GM12891 (cell line): Measurements from ENCODE around the gene FOXF2.

Experiments
- PAX5 ChIP-seq: IDR thresholded peaks from 2 replicates; pipeline ENCODE4 v1.6.1; 2011; ENCODE audit warnings: low read length, moderate library complexity, mild to moderate bottlenecking; ENCODE audit not compliant: insufficient read depth, severe bottlenecking
- POLR2A ChIP-seq: IDR thresholded peaks from 2 replicates; pipeline ENCODE4 v1.6.1; 2011; ENCODE audit warnings: low read depth, low read length, control low read depth
- POLR2AphosphoS5 ChIP-seq: IDR thresholded peaks from 2 replicates; pipeline ENCODE4 v1.6.1; 2011; ENCODE audit warnings: low read depth, low read length, control low read depth
- SPI1 ChIP-seq: IDR thresholded peaks from 2 replicates; pipeline ENCODE4 v1.6.1; 2011; ENCODE audit warnings: low read depth, low read length, control low read depth
- TAF1 ChIP-seq: IDR thresholded peaks from 2 replicates; pipeline ENCODE4 v1.6.1; 2011; ENCODE audit warnings: low read depth, low read length, control low read depth

- no peak for TF ChIP-seq SPI1
- TF ChIP-seq PAX5 = no peak
- no peak for TF ChIP-seq TAF1
- TF ChIP-seq POLR2AphosphoS5 = no peak
- no peak for TF ChIP-seq POLR2A
Observed at GRCh38 chr6:1436334-1437306, 47.2 kb downstream of the FOXF2 start.
